ENCODE data around the gene HHIPL1. TPM values are rescaled to one million over a fixed set of nuclear protein-coding genes. Genes with fewer than 3 reads are reported as not detected.

Gene HHIPL1
- total RNA-seq, 1 donor from 2014 or later, result 0.86 TPM

DNA sequence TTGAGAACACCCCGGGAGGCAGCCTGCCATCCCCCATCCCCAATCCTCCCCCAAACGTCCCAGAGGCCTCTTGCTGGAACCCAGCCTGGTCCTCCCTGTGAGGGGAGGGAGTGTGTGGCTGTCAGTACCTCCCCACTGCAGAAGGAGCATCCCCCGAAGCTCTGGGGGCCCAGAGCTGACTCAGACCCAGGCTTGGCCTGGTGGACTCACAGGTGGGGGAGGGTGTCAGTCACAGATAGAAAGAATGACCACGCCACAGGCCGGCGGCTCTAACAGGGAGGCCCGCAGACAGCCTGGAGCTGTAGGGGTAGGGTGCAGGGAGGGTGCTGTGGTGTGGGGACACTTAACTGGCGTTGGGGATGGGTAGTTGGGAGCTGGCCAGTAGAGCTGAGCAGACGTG, 5.3 kb downstream of the HHIPL1 start:
- no peak overlapping the region for H3K4me2 ChIP-seq (ENCODE audit: low read length)
- H3K4me3 ChIP-seq (ENCODE audit: insufficient read depth, low read depth, low read length), result no peak overlapping the region
- no peaks in the 10 kb centered on the region for H4K20me1 ChIP-seq (ENCODE audit: insufficient read depth, low read length)
- H2AFZ ChIP-seq (ENCODE audit: low read depth, low read length), result no peak overlapping the region
- H3K27me3 ChIP-seq (ENCODE audit: insufficient read depth, low read length), result no peaks in the 10 kb centered on the region
- Mint-ChIP-seq H3K4me1 (ENCODE audit: low read depth, unreplicated experiment) (peaks cover 12% of the 10 kb centered on the region), H3K9me3 (ENCODE audit: unreplicated experiment) (peaks cover 9% of the 10 kb centered on the region), H3K4me3 (ENCODE audit: unreplicated experiment) (no peak overlapping the region), H3K36me3 (ENCODE audit: low read depth, unreplicated experiment) (peaks cover 2% of the 10 kb centered on the region), H3K27me3 (ENCODE audit: low read depth, unreplicated experiment) (peaks cover 18% of the 10 kb centered on the region), H3K27ac (ENCODE audit: unreplicated experiment) (no peak overlapping the region)
- H3K27ac ChIP-seq (ENCODE audit: low read depth, low read length), result no peak overlapping the region
- H3K79me2 ChIP-seq (ENCODE audit: insufficient read depth, low read length), result no peaks in the 10 kb centered on the region
- peaks cover 17% of the 10 kb centered on the region for H3K4me1 ChIP-seq (ENCODE audit: insufficient read depth, low read length)
- no peaks in the 10 kb centered on the region for H3K9me3 ChIP-seq (ENCODE audit: insufficient read depth, low read depth, low read length)
- no peak overlapping the region for H3K9ac ChIP-seq (ENCODE audit: low read length)
- no peak for TF ChIP-seq EZH2 (IDR thresholded peaks at IDR 0.05; ENCODE audit: insufficient read depth, low read length)
- TF ChIP-seq, protein P1, sequence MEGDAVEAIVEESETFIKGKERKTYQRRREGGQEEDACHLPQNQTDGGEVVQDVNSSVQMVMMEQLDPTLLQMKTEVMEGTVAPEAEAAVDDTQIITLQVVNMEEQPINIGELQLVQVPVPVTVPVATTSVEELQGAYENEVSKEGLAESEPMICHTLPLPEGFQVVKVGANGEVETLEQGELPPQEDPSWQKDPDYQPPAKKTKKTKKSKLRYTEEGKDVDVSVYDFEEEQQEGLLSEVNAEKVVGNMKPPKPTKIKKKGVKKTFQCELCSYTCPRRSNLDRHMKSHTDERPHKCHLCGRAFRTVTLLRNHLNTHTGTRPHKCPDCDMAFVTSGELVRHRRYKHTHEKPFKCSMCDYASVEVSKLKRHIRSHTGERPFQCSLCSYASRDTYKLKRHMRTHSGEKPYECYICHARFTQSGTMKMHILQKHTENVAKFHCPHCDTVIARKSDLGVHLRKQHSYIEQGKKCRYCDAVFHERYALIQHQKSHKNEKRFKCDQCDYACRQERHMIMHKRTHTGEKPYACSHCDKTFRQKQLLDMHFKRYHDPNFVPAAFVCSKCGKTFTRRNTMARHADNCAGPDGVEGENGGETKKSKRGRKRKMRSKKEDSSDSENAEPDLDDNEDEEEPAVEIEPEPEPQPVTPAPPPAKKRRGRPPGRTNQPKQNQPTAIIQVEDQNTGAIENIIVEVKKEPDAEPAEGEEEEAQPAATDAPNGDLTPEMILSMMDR (IDR thresholded peaks at IDR 0.05; ENCODE audit: insufficient read depth, low read depth, low read length), result no peak
- no peaks in the 10 kb centered on the region for H3K36me3 ChIP-seq (ENCODE audit: insufficient read depth, low read length)
- no peak for FAIRE-seq
- DNase-seq (ENCODE audit: low read depth), result no peak

DNA sequence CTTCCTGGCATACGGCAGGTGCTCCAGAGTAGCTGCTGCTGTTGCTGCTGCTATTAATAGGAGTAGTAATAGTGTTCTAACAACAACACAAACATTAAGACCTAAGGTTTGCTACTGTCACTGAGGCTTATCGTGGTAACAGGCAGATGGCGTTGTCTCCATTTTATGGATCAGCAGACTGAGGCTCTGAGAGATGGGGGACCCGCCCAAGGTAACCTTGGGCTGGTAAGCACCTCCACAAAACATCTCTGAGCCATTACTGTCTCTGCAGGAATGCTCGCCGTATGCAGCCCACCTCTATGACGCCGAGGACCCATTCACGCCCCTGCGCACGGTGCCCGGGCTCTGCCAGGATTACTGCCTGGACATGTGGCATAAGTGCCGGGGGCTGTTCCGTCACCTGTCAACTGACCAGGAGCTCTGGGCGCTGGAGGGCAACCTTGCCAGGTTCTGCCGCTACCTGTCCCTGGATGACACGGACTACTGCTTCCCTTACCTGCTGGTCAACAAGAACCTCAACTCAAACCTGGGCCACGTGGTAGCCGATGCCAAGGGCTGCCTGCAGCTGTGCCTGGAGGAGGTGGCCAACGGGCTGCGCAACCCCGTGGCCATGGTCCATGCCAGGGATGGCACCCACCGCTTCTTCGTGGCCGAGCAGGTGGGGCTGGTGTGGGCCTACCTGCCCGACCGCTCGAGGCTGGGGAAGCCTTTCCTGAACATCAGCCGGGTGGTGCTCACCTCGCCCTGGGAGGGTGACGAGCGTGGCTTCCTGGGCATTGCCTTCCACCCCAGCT, 7.2 kb downstream of the HHIPL1 start:
- Histone ChIP-seq H4K20me1 (ENCODE audit: insufficient read depth, low read length) (no peaks in the 10 kb centered on the region), H3K9me3 (ENCODE audit: insufficient read depth, low read depth, low read length) (no peaks in the 10 kb centered on the region), H2AFZ (ENCODE audit: low read depth, low read length) (no peak overlapping the region), H3K27me3 (ENCODE audit: insufficient read depth, low read length) (no peaks in the 10 kb centered on the region), H3K36me3 (ENCODE audit: insufficient read depth, low read length) (no peaks in the 10 kb centered on the region), H3K79me2 (ENCODE audit: insufficient read depth, low read length) (no peaks in the 10 kb centered on the region), H3K27ac (ENCODE audit: low read depth, low read length) (no peak overlapping the region), H3K9ac (ENCODE audit: low read length) (no peak overlapping the region), H3K4me1 (ENCODE audit: insufficient read depth, low read length) (peaks cover 13% of the 10 kb centered on the region), H3K4me2 (ENCODE audit: low read length) (no peak overlapping the region), H3K4me3 (ENCODE audit: insufficient read depth, low read depth, low read length) (no peak overlapping the region)
- peaks cover 2% of the 10 kb centered on the region for H3K36me3 Mint-ChIP-seq (ENCODE audit: low read depth, unreplicated experiment)
- H3K4me1 Mint-ChIP-seq (ENCODE audit: low read depth, unreplicated experiment), result peaks cover 12% of the 10 kb centered on the region
- H3K4me3 Mint-ChIP-seq (ENCODE audit: unreplicated experiment), result no peak overlapping the region
- peaks cover 9% of the 10 kb centered on the region for H3K9me3 Mint-ChIP-seq (ENCODE audit: unreplicated experiment)
- no peak overlapping the region for H3K27ac Mint-ChIP-seq (ENCODE audit: unreplicated experiment)
- TF ChIP-seq, protein P1 (IDR thresholded peaks at IDR 0.05; ENCODE audit: insufficient read depth, low read depth, low read length), result no peak
- TF ChIP-seq EZH2 (IDR thresholded peaks at IDR 0.05; ENCODE audit: insufficient read depth, low read length), result no peak
- FAIRE-seq (no peak), DNase-seq (ENCODE audit: low read depth) (no peak)
- H3K27me3 Mint-ChIP-seq (ENCODE audit: low read depth, unreplicated experiment), result peaks cover 15% of the 10 kb centered on the region
